NCI-H1105 treated with DMSO at 0.1 percent for 48 hours (cell line): Measurements from ENCODE around the gene DND1.
"Not testable (repeated sequence)": the region's sequence is repeated elsewhere in the genome, so short reads cannot be mapped to it uniquely, and the experiment has no call there.

Experiments
- DNase-seq: peaks from one replicate; lab custom pipeline; 2025; lab: John Stamatoyannopoulos, UW

DND1 gene

GRCh38 chr5:140672455-140673186 lies 755 bp downstream of the DND1 start:
- no peak for DNase-seq

- no peak for DNase-seq
Measured at GRCh38 chr5:140671472-140672125, 1.8 kb downstream of the DND1 start.

GRCh38 chr5:140671035-140671434 lies 2.3 kb downstream of the DND1 start:
- DNase-seq: not testable (repeated sequence)

- peak; percentile 80 for DNase-seq
Measured at GRCh38 chr5:140664359-140665119, 8.8 kb downstream of the DND1 start, which contains the start of gene WDR55. WDR55 (plus strand) TSS chr5:140664904; CDS start chr5:140664913, 9 bp downstream.

- DNase-seq: no peak
Measured at GRCh38 chr5:140664030-140664358, 9.4 kb downstream of the DND1 start.

GRCh38 chr5:140660371-140660770 lies 13.0 kb downstream of the DND1 start:
- not testable (repeated sequence) for DNase-seq

- no peak for DNase-seq
Measured at GRCh38 chr5:140658870-140659269, 14.5 kb downstream of the DND1 start.

GRCh38 chr5:140647042-140647419 lies 26.3 kb downstream of the DND1 start:
- DNase-seq: no peak

- no peak for DNase-seq
Measured at GRCh38 chr5:140642718-140643117, 30.7 kb downstream of the DND1 start.

- DNase-seq: no peak
Measured at GRCh38 chr5:140641716-140642115, 31.7 kb downstream of the DND1 start.

- DNase-seq: peak; percentile 82
Measured at GRCh38 chr5:140639148-140639981, 34.0 kb downstream of the DND1 start, which contains the start of gene TMCO6. TMCO6 (plus strand) TSS chr5:140639451; CDS start chr5:140639528, 77 bp downstream.

- not testable (repeated sequence) for DNase-seq
Measured at GRCh38 chr5:140638898-140639147, 34.6 kb downstream of the DND1 start.

GRCh38 chr5:140637371-140638100 lies 35.8 kb downstream of the DND1 start:
- no peak for DNase-seq

- DNase-seq: no peak
Measured at GRCh38 chr5:140635291-140636257, 37.8 kb downstream of the DND1 start.

GRCh38 chr5:140634103-140634502 lies 39.3 kb downstream of the DND1 start:
- DNase-seq: no peak

GRCh38 chr5:140633501-140633900 lies 39.9 kb downstream of the DND1 start:
- DNase-seq: no peak

GRCh38 chr5:140633021-140633471 lies 40.3 kb downstream of the DND1 start, which contains the start of gene CD14:
CD14 (minus strand) TSS chr5:140633175; CDS start chr5:140633071, 104 bp downstream.
- DNase-seq: no peak

GRCh38 chr5:140632366-140633020 lies 40.9 kb downstream of the DND1 start:
- DNase-seq: peak; percentile 35

GRCh38 chr5:140631831-140632365 lies 41.5 kb downstream of the DND1 start:
- DNase-seq: peak; percentile 35
